ENCODE data around the gene IFI44L.

The IFI44L gene

GRCh38 chr1:78619803-78620579, at the start of gene IFI44L:
Gene IFI44L (plus strand): TSS chr1:78620448. CDS start chr1:78627916, 7,468 bp downstream.
- peak; percentile 42 to 44 for DNase-seq

GRCh38 chr1:78570539-78570938, 49.7 kb upstream of the IFI44L start:
- DNase-seq: no peak

- no peak for DNase-seq
Measured at GRCh38 chr1:78577257-78578100, 42.8 kb upstream of the IFI44L start.

GRCh38 chr1:78586572-78586971, 33.7 kb upstream of the IFI44L start:
- no peak for DNase-seq

- no peak for DNase-seq
Measured at GRCh38 chr1:78587211-78587610, 33.0 kb upstream of the IFI44L start.

- DNase-seq: no peak
Measured at GRCh38 chr1:78591971-78592370, 28.3 kb upstream of the IFI44L start.

GRCh38 chr1:78599294-78599693, 21.0 kb upstream of the IFI44L start:
- DNase-seq: no peak

- DNase-seq: no peak
Measured at GRCh38 chr1:78601068-78601467, 19.2 kb upstream of the IFI44L start.

GRCh38 chr1:78603206-78603605, 17.0 kb upstream of the IFI44L start:
- no peak for DNase-seq

- no peak for DNase-seq
Measured at GRCh38 chr1:78604643-78605042, 15.6 kb upstream of the IFI44L start.

- no peak for DNase-seq
Measured at GRCh38 chr1:78606274-78606673, 14.0 kb upstream of the IFI44L start.

- no peak for DNase-seq
Measured at GRCh38 chr1:78607334-78607927, 12.8 kb upstream of the IFI44L start.

- no peak for DNase-seq
Measured at GRCh38 chr1:78607944-78608343, 12.3 kb upstream of the IFI44L start.

GRCh38 chr1:78617615-78618026, 2.6 kb upstream of the IFI44L start:
- DNase-seq: peak; percentile 29 to 45

- no peak for DNase-seq
Measured at GRCh38 chr1:78619032-78619431, 1.2 kb upstream of the IFI44L start.

GRCh38 chr1:78619446-78619802, 824 bp upstream of the IFI44L start:
- DNase-seq: no peak

- DNase-seq: no peak
Measured at GRCh38 chr1:78620666-78621065, 418 bp downstream of the IFI44L start.

- no peak for DNase-seq
Measured at GRCh38 chr1:78622548-78622947, 2.3 kb downstream of the IFI44L start.

- no peak for DNase-seq
Measured at GRCh38 chr1:78624035-78624434, 3.8 kb downstream of the IFI44L start.

- no peak for DNase-seq
Measured at GRCh38 chr1:78627321-78627720, 7.1 kb downstream of the IFI44L start.

- no peak for DNase-seq
Measured at GRCh38 chr1:78630600-78630999, 10.4 kb downstream of the IFI44L start.

- no peak for DNase-seq
Measured at GRCh38 chr1:78633209-78633608, 13.0 kb downstream of the IFI44L start.

- DNase-seq: no peak
Measured at GRCh38 chr1:78640462-78640861, 20.2 kb downstream of the IFI44L start.

- DNase-seq: no peak
Measured at GRCh38 chr1:78641558-78641957, 21.3 kb downstream of the IFI44L start.
